Epidermal melanocyte (primary cell): ENCODE measurements around the gene DDX46.
"Not testable (repeated sequence)": the region's sequence is repeated elsewhere in the genome, so short reads cannot be mapped to it uniquely, and the experiment has no call there.

ENCODE experiments used
- DNase-seq: peaks from one replicate; pipeline ENCODE4 v3.0.0; 2011; ENCODE audit warnings: low spot score; ENCODE audit not compliant: insufficient read length

The DDX46 gene, protein sequence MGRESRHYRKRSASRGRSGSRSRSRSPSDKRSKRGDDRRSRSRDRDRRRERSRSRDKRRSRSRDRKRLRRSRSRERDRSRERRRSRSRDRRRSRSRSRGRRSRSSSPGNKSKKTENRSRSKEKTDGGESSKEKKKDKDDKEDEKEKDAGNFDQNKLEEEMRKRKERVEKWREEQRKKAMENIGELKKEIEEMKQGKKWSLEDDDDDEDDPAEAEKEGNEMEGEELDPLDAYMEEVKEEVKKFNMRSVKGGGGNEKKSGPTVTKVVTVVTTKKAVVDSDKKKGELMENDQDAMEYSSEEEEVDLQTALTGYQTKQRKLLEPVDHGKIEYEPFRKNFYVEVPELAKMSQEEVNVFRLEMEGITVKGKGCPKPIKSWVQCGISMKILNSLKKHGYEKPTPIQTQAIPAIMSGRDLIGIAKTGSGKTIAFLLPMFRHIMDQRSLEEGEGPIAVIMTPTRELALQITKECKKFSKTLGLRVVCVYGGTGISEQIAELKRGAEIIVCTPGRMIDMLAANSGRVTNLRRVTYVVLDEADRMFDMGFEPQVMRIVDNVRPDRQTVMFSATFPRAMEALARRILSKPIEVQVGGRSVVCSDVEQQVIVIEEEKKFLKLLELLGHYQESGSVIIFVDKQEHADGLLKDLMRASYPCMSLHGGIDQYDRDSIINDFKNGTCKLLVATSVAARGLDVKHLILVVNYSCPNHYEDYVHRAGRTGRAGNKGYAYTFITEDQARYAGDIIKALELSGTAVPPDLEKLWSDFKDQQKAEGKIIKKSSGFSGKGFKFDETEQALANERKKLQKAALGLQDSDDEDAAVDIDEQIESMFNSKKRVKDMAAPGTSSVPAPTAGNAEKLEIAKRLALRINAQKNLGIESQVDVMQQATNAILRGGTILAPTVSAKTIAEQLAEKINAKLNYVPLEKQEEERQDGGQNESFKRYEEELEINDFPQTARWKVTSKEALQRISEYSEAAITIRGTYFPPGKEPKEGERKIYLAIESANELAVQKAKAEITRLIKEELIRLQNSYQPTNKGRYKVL

DNA sequence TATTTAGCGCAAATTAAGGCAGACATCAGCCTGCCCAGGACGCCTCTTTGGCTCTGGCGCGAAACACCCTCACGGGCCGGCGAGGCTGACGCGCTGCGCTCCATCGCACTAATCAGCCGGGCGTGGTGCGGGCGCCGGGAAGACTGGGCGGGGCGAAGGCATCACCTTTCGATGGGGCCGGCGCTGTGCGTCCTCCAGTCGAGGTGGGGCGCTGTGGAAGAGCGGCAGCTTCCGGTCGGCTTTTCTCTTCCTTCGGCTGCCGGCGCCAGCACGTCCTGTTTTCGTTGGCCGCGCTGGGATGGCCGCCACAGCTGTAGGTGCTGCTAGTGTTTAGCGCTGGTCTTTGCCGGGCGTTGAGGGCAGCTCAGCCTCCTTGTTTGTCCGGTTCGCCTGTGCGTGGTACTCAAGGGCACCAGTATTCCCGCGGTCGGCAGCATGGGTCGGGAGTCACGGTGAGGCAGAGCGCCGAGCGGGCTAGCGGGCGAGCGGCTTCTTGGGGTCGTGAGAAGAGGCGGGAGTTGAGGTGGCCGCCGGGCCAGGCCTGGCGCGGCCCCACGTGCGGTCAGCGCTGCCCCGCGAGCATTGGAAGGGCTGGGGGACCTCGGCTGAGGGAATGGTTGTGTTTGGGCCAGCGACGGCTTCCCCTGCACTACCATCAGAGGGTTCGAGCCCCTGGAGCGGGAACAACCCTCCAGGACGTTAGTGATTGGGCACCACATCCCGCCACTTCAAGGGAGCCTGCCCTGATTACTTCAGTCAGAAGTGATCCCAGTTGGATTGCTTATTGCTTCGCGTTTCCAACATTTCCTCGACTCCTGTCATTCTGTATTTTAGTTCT, at the start of gene DDX46:
Gene DDX46 (plus strand): TSS at position 276 of the 838 bp plus-strand sequence. CDS start 160 bp downstream, at position 436.
- DNase-seq = peak; percentile 93

DNA sequence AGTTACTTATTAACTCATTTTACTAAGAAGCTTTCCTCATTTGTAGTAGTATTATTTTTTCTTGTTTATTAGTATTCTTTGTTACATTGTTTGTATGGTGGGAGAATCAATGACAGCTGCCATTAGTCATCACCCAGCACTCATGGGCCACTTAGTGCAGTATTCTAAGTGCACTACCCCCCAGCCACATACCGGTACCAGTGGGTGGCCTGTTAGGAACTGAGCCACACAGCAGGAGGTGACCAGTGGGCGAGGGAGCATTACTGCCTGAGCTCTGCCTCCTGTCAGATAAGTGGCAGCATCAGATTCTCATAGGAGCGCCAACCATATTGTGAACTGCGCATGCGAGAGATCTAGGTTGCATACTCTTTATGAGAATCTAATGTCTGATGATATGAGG, 44.5 kb upstream of the DDX46 start:
- no peak for DNase-seq

DNA sequence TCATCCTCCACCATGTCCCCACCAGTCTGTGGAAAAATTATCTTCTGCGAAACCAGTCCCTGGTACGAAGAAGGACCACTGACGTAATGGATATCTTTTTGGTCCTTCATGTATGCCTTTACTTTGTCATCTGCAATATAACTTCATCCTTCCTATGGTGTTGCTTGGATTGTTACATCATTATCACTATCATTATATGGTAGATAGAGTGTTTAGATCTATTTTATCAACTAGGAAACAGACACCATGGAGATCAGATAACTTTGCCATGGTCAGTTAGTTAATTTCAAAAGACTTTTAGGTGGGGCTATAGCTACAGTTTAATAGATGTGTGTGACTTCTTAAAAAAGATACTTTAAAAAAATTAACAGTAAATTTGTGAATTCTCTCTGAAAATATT, 44.0 kb upstream of the DDX46 start:
- no peak for DNase-seq

DNA sequence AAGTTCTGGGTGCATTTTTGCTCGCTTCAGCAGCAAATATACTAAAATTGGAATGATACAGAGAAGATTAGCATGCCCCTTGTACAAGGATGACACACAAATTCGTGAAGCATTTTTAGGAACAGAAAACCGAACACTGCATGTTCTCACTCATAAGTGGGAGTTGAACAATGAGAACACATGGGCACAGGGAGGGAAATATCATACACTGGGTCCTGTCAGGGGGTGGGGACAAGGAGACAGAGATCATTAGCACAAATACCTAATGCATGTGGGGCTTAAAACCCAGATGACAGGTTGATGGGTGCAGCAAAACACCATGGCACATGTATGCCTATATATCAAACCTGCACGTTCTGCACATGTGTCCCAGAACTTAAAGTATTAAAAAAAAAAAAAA, 43.1 kb upstream of the DDX46 start:
- DNase-seq = not testable (repeated sequence)

- no peak for DNase-seq
Measured at GRCh38 chr5:134724872-134725271, 33.7 kb upstream of the DDX46 start.

GRCh38 chr5:134732819-134733218, 25.8 kb upstream of the DDX46 start:
- no peak for DNase-seq

DNA sequence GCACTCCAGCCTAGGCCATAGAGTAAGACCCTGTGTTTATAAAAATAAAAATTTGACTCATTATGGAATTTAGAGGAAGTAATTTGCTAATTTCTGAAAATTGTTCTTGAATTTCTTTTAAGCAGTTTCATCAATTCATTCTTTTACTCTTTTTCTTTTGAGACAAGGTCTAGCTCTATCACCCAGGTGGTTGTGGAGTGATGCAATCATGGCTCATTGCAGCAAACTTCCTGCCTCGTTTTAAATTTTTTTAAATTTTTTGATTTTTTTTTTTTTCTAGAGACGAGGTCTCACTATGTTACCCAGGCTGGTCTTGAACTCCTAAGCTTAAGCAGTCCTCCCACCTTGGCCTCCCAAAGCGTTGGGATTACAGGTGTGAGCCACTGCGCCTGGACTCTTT, 23.3 kb upstream of the DDX46 start:
- DNase-seq = no peak

- DNase-seq = no peak
Measured at GRCh38 chr5:134736173-134736812, 22.3 kb upstream of the DDX46 start.

GRCh38 chr5:134738133-134738962, 20.2 kb upstream of the DDX46 start, which contains the start of gene CAMLG:
Gene CAMLG (plus strand): TSS chr5:134738548. CDS start chr5:134738621, 73 bp downstream.
- DNase-seq = peak; percentile 75

GRCh38 chr5:134738963-134739661, 19.5 kb upstream of the DDX46 start:
- no peak for DNase-seq

DNA sequence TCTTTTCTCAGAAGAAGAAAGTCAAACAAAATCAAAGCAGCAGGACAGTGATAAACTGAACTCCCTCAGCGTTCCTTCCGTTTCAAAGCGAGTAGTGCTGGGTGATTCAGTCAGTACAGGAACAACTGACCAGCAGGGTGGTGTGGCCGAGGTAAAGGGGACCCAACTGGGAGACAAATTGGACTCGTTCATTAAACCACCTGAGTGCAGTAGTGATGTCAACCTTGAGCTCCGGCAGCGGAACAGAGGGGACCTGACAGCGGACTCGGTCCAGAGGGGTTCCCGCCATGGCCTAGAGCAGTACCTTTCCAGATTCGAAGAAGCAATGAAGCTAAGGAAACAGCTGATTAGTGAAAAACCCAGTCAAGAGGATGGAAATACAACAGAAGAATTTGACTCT, 17.5 kb upstream of the DDX46 start:
- DNase-seq = no peak

DNA sequence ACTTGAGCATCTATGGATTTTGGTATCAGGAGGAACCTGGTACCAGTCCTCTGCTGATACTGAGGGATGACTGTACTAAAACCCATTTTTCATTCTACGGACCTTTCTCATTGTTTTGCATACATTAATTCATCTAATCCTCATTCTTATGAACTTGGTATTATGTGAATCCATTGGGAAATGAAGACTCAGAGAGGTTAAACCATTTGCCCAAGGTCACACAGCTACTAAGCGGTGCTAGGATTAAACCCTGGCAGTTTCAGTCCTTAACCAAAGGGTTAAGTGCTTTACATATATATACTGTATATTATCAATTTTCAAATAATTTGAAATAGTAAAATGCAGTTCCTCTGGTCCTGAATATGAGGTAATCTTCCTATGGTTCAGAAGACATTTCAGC, 16.4 kb upstream of the DDX46 start:
- DNase-seq = no peak

DNA sequence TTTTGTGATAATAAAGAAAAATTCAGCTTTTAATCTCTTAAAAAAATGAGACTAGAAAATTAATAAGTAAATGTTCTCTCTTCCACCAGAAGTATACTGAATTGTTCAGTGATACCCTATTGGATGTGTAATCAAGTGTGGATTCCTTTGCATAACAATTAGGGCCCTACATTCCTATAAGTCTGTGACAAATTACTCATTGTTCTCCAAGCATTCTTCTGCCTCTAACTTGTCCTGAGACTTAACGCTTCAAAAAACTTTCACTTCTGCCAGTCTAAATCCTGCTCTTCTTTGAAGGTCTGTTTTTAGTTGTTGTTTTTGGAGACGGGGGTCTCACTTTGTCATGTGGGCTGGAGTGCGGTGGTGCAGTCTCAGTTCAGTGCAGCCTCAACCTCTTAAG, 9.2 kb upstream of the DDX46 start:
- no peak for DNase-seq

DNA sequence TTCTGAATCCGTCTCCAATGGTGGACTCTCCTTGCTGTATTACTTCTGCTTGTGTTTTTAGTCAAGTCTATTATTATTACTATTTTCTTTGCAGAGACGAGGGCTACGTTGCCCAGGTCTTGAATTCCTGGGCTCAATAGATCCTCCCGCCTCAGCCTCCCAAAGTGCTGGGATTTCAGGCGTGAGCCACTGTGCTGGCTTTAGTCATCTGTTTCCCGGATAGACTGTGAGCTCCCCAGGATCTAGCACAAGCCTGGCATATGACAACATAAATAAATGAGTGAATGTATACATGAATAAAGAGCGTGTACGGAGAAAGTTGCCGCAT, 439 bp upstream of the DDX46 start:
- DNase-seq = no peak

- DNase-seq = not testable (repeated sequence)
Measured at GRCh38 chr5:134767528-134768291, 9.1 kb downstream of the DDX46 start.

DNA sequence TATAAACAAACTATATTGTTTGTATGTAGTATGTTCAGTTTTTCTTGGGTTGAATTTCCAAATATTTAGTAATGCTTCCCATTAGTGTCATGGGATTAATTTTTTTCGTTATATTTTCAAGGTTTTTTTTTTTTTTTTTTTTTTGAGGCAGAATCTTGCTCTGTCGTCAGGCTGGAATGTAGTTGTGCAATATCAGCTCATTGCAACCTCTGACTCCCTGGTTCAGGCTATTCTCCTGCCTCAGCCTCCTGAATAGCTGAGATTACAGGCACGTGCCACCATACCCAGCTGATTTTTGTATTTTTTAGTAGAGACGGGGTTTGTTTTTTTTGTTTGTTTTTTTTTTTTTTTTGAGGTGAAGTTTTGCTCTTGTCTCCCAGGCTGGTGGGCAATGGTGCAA, 10.6 kb downstream of the DDX46 start:
- no peak for DNase-seq

DNA sequence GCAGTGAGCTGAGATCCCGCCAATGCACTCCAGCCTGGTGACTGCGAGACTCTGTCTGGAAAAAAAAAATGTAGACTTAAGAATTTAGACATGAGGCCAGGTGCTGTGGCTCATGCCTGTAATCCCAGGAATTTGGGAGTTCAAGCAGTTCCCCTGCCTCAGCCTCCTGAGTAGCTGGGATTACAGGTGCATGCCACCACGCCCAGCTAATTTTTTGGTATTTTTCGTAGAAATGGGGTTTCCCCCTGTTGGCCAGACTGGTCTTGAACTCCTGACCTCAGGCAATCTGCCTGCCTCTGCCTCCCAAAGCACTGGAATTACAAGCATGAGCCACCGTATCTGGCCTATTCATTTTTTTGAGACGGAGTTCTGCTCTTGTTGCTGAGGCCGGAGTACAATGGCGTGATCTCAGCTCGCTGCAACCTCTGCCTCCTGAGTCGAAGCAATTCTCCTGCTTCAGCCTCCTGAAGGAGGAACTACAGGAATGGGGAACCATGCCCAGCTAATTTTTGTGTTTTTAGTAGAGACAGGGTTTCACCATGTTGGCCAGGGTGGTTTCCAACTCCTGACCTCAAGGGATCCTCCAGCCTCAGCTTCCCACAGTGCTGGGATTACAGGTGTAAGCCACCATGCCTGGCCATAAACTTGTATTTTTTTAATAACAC, 14.0 kb downstream of the DDX46 start:
- DNase-seq = no peak

- DNase-seq = no peak
Measured at GRCh38 chr5:134777366-134777765, 18.8 kb downstream of the DDX46 start.
